ENCODE measurements around the gene KIDINS220. TPM values are rescaled to one million over a fixed set of nuclear protein-coding genes. Genes with fewer than 3 reads are reported as not detected.

KIDINS220 gene
- total and polyA plus RNA-seq, 2 of the 13 experiments (the other 11 are each of a cell fraction or from before 2014, with no cell fraction given): 25.2 to 32.3 TPM

GRCh38 chr2:8821276-8822217 is 15.9 kb downstream of the KIDINS220 start (continued):
- TF ChIP-seq ZBTB37 (CRISPR knock-in tag; IDR thresholded peaks at IDR 0.05): no peak
- no peak for TF ChIP-seq NFYB (CRISPR knock-in tag; IDR thresholded peaks at IDR 0.05)
- TF ChIP-seq ZNF792 (CRISPR knock-in tag; IDR thresholded peaks at IDR 0.05): no peak
- TF ChIP-seq ZNF746 (CRISPR knock-in tag; IDR thresholded peaks at IDR 0.05): no peak
- no peak for TF ChIP-seq ZNF136 (CRISPR knock-in tag; IDR thresholded peaks at IDR 0.05; ENCODE audit: low read depth)
- TF ChIP-seq RNF219 (CRISPR knock-in tag; IDR thresholded peaks at IDR 0.05): no peak
- TF ChIP-seq ZNF343 (CRISPR knock-in tag; IDR thresholded peaks at IDR 0.05): no peak
- TF ChIP-seq ZNF740 (CRISPR knock-in tag; IDR thresholded peaks at IDR 0.05): no peak
- TF ChIP-seq DNMT3B (CRISPR knock-in tag; conservative IDR thresholded peaks at IDR 0.05): no peak
- no peak for TF ChIP-seq HOXA5 (CRISPR knock-in tag; IDR thresholded peaks at IDR 0.05)
- TF ChIP-seq GZF1 (CRISPR knock-in tag; IDR thresholded peaks at IDR 0.05): no peak
- TF ChIP-seq MTF2 (CRISPR knock-in tag; IDR thresholded peaks at IDR 0.05; ENCODE audit: borderline replicate concordance): no peak
- TF ChIP-seq NFYC (CRISPR knock-in tag; IDR thresholded peaks at IDR 0.05): no peak
- TF ChIP-seq NFE2 (CRISPR knock-in tag; IDR thresholded peaks at IDR 0.05): no peak
- TF ChIP-seq RARA (CRISPR knock-in tag; IDR thresholded peaks at IDR 0.05): peak; percentile 14; the same call in 1 of the 2 replicates
- no peak for TF ChIP-seq ZNF891 (CRISPR knock-in tag; IDR thresholded peaks at IDR 0.05)
- TF ChIP-seq ZBTB38 (CRISPR knock-in tag; IDR thresholded peaks at IDR 0.05): no peak
- no peak for TF ChIP-seq JUND (CRISPR knock-in tag; IDR thresholded peaks at IDR 0.05)
- TF ChIP-seq DMTF1 (CRISPR knock-in tag; IDR thresholded peaks at IDR 0.05): no peak
- no peak for TF ChIP-seq ZNF816 (CRISPR knock-in tag; IDR thresholded peaks at IDR 0.05; ENCODE audit: borderline replicate concordance)
- no peak for TF ChIP-seq ZNF691 (CRISPR knock-in tag; IDR thresholded peaks at IDR 0.05; ENCODE audit: borderline replicate concordance, low read depth)
- TF ChIP-seq RARG (CRISPR knock-in tag; IDR thresholded peaks at IDR 0.05; ENCODE audit: low read depth): no peak
- 0 out of 2 replicates have a peak, but pooled peaks have one; percentile 28 for TF ChIP-seq ZSCAN9 (CRISPR knock-in tag; IDR thresholded peaks at IDR 0.05; ENCODE audit: borderline replicate concordance)
- no peak for TF ChIP-seq TCF7 (IDR thresholded peaks at IDR 0.05; ENCODE audit: low read depth)

All from HepG2 (cell line).